Measurements from ENCODE around the gene LRRC34.

LRRC34 gene

GRCh38 chr3:169812332-169813235 lies at the start of gene LRRC34, which contains the start of gene LRRIQ4:
LRRC34 (minus strand) TSS chr3:169812904; CDS start chr3:169812548, 356 bp downstream.
LRRIQ4 (plus strand) TSS chr3:169812870; CDS start chr3:169821922, 9,052 bp downstream.
- peak; percentile 76 for DNase-seq

DNA sequence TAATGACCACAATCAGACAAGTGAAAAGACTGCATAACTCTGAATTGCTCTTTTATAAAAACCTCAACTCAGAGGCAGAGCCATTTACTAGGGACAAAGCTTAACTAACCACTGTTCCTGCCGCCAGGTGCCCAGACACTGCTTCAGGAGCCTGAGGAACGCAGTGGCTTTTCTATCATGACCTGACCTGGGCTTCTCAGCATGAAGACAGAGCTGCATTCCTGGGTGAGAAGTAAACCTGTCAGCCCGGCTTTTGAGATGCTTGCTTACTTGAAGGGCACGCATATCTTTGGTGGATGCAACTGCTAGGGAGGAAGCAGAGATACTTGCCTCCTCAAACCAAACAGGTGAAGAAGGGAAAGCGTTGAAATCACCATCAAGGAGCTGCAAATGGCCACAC lies 49.2 kb upstream of the LRRC34 start:
- DNase-seq, result no peak

- no peak for DNase-seq
Observed at GRCh38 chr3:169857811-169858210, 45.1 kb upstream of the LRRC34 start.

DNA sequence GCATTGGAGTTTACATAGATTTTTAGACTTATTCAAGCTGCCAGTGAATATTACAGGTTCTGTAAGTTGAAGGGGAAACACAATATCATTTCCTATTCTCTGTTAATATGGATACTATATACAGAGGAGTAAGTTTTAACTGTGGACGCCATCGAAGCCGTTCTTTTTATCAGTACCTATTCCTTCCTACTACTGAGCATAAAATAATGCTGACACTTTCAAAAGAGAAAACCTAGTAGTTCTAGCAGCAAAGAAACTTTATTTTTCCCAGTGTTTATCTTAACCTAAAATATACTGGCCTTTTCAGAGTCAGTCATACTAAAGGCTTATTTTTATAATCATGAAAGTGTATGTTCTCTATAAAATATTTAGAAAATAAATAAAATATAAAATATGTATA lies 42.8 kb upstream of the LRRC34 start:
- DNase-seq, result no peak

GRCh38 chr3:169850618-169851017 lies 37.9 kb upstream of the LRRC34 start:
- DNase-seq, result no peak

DNA sequence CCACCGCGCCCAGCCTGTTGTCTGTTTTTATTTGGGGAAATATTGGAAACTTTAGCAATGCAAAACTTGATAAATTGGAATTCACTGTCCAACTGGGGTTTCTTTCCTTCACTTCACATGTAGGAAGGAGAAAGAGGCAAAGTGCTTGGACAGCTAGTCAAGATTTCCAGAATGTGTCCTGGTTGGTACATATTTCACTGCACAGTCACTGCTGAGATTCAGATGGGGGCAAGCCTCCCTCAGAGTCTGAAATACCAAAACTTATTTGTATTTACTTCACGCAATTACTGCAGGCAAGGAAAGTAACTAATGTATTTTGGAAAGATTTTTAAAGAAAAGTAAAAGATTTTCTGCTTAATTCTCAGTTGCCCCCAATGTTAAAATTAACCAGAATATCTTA lies 36.0 kb upstream of the LRRC34 start:
- no peak for DNase-seq

DNA sequence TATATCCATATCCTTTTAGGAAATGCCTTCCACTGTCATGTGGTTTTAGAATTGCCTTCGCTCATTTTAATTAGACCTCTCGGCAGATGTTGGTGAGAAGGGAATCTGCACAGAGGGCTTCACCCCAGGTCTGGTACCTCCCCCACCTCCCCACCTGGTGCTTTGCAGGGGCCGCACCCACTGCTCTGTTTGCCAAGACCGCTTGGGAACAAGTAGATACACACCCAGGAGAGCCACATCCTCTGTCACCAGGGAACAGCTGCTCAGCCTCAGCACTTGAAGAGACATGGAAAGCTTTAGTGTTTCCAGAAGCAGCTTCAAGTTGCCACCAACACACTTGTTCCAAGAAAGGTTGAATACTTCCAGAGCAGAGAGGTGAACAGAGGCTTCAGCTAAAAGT lies 35.2 kb upstream of the LRRC34 start:
- no peak for DNase-seq

- DNase-seq, result no peak
Observed at GRCh38 chr3:169846458-169847193, 33.9 kb upstream of the LRRC34 start.

GRCh38 chr3:169842960-169843359 lies 30.3 kb upstream of the LRRC34 start:
- DNase-seq, result no peak

DNA sequence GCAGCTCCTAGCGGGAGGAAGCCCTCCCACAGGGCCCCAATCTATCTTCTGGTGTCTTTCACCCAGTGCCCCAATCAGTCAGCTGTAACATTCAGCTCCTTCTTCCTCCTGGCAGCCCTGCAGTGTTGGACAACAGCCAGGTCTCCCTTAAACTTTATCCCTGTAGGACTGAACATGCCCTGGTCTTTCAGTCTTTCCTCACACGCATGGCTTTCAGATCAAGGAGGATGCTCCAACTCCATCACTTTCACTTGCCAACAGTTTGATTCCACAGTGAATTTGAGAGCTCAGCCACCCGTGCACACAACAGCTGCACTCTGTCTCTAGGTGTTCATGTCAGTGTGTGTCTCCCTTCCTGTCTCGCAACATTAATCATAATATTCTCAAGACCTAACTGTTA lies 28.5 kb upstream of the LRRC34 start:
- DNase-seq, result no peak

GRCh38 chr3:169838511-169839030 lies 25.9 kb upstream of the LRRC34 start:
- DNase-seq, result no peak

DNA sequence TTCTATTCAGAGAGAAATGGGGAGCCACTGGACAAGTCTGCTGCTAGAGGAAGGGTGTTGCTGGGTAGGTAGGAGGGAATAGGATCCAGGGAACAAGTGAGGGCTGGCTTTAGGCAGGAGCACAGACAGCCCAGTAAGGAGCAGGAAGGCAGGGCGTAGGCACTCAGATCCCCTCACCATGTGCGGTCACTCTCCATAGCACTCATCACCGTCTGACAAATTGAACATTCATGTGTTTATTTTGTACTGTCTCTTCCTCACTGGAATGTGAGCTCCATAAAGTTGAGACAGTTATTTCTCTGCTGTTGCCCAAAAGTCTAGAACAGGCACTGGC lies 24.2 kb upstream of the LRRC34 start:
- DNase-seq, result no peak

- DNase-seq, result no peak
Observed at GRCh38 chr3:169836078-169836941, 23.6 kb upstream of the LRRC34 start.

- DNase-seq, result no peak
Observed at GRCh38 chr3:169835533-169835932, 22.8 kb upstream of the LRRC34 start.

DNA sequence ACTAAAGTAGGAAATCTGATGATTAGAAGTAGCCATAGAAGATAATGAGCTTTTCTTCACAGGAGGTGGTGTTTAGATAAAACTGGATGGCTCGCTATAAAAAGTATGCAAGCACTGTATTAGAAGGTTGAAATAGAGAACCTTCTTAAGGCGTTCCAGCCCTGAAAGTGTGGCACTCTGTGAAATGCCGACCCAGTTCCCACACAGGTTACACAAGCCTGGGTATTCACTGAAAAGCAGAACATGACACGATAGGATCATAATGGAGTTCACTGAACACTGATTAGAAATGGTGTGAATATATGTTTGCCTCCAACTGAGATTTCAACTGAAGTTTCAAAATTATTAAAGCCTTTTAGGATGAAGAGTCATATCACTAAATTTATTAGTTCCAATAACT lies 15.0 kb upstream of the LRRC34 start:
- DNase-seq, result no peak

DNA sequence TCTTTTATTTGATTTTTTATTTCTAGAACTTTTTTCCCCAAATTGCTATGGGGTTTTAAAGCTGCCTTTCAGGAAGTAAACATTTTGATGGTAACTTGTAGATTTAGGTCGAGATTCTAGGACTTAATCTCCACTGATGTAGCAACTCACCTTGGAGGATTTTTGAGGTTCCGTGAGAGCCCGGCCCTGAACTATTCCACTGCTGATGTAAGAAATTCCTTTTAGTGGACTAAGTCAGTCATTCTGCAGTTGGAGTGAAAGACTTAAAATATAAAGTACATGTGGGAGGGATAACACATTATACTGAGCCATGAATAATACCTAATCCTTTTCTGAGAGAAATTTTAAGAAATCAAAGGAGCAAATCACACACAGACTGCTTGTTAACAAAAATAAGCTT lies 12.6 kb upstream of the LRRC34 start:
- DNase-seq, result no peak

- no peak for DNase-seq
Observed at GRCh38 chr3:169822983-169823382, 10.3 kb upstream of the LRRC34 start.

DNA sequence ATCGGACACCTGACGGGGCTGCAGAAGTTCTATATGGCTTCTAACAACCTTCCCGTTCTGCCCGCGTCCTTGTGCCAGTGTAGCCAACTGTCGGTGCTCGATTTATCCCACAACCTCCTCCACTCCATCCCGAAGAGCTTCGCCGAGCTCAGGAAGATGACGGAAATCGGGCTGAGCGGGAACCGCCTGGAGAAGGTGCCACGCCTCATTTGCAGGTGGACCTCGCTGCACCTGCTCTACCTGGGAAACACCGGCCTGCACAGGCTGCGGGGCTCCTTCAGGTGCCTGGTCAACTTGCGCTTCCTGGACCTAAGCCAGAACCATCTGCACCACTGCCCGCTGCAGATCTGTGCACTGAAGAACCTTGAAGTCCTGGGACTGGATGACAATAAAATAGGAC lies 9.8 kb upstream of the LRRC34 start:
- DNase-seq, result no peak

DNA sequence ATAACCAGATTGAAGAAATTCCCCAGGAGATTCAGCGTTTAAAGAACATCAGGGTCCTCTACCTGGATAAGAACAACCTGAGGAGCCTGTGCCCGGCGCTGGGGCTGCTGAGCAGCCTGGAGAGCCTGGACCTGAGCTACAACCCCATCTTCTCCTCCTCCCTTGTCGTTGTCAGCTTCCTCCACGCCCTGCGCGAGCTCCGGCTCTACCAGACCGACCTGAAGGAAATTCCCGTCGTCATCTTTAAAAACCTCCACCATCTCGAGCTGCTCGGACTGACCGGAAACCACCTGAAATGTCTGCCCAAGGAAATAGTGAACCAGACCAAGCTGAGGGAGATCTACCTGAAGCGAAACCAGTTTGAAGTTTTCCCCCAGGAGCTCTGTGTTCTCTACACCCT lies 9.4 kb upstream of the LRRC34 start:
- no peak for DNase-seq

- DNase-seq, result no peak
Observed at GRCh38 chr3:169818316-169818715, 5.6 kb upstream of the LRRC34 start.

DNA sequence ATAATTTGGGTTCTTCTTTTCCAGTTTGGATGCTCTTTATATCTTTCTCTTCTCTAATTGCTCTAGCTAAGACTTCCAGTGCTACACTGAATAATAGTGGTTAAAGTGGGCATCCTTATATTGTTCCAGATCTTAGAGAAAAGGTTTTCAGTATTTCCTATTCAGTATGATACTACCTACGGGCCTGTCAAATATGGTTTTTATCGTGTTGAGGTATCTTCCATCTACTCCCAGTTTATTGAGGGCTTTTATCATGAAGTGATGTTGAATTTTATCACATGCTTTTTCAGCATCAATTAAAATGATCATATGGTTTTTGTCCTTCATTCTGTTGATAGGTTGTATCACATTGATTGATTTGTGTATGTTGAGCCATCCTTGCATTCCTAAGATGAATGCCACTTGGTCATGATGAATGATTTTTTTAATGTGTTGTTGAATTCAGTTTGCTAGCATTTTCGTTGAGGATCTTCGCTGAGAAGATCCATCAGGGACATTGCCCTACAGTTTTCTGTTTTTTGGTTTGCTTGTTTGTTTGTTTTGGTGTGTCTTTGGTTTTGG lies 3.0 kb upstream of the LRRC34 start:
- DNase-seq, result no peak

DNA sequence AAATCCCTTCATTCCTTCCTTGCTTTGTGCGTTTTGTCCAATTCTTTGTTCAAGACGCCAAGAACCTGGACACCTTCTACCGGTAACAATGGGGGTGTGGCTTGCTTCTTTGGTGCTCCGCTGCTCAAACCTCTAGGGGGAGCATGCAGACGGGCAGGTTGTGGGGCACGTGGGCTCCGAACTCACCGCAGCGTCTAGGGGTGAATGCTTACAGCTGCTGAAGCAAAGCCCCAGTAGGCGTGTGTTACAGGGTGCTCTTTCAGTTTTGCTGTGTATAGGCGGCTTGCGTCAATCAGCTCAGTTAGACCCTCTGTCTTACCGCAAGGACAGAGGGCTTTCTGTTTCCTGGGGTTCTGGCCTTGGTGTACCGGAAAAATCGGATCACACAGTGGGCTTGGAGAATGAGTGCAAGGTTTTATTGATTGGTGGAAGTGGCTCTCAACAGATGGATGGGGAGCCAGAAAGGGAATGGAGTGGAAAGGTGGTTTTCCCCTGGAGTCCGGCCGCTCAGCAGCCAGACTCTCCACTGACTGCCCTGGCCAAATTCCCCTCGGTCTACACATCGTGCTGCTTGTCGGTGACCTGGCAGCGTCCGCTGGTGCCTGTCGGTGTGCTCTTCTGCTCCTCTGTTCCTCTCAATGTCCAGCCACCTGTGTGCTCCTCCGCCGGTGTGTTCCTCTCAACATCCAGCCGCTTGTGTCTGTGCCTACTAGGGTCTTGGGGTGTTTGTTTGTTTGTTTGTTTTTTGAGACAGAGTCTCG lies 1.2 kb upstream of the LRRC34 start:
- DNase-seq, result peak; percentile 85

All from stimulated activated CD4-positive, alpha-beta T cell treated with anti-CD3 and anti-CD28 coated beads, Interleukin-1b, Interleukin-23, amount 100 ng/mL, for 48 hours (primary cell).